Urinary bladder (tissue), 4 donors: ENCODE measurements around the gene CCDC174. TPM values are rescaled to one million over a fixed set of nuclear protein-coding genes. Genes with fewer than 3 reads are reported as not detected.
"Not testable (repeated sequence)": the region's sequence is repeated elsewhere in the genome, so short reads cannot be mapped to it uniquely, and the experiment has no call there.

Experiments used
- DNase-seq: peaks from one replicate; pipeline ENCODE4 v3.0.0-alpha.2; 2015; ENCODE audit errors: extremely low spot score
- H3K27ac ChIP-seq: one replicate; pipeline ENCODE4 v1.5.1; 2013; ENCODE audit warnings: low read depth, mild to moderate bottlenecking, moderate library complexity
- H3K36me3 ChIP-seq: one replicate; pipeline ENCODE4 v1.6.1; 2013; ENCODE audit warnings: mild to moderate bottlenecking, moderate library complexity; ENCODE audit not compliant: insufficient read depth
- H3K4me1 ChIP-seq: one replicate; pipeline ENCODE4 v1.6.1; 2013; ENCODE audit warnings: mild to moderate bottlenecking, moderate library complexity; ENCODE audit not compliant: insufficient read depth
- H3K4me3 ChIP-seq: one replicate; pipeline ENCODE4 v1.5.1; 2013; ENCODE audit warnings: low read depth, low read length
- WGBS: extraction: QIAGEN DNeasy Blood & Tissue Kit; methylation state at CpG from one replicate; pipeline ENCODE4 v1.1.7; 2013; 5-methylcytosine and 5-hydroxymethylcytosine counted together
- polyA plus RNA-seq: library from polyadenylated mRNA; stranded (reverse); fragments of 200-250 nt; gene quantifications from one replicate; pipeline ENCODE4 v1.2.3, GENCODE V29; 2013
- total RNA-seq: library from RNA; depleted of rRNA; stranded (reverse); fragments of >200 nt; gene quantifications from one replicate; pipeline ENCODE4 v1.2.3, GENCODE V29; 2014
- donor health status: healthy with polysubstance abuse.
- donor health status: healthy.

Gene CCDC174
- total RNA-seq = 21.3 TPM
- polyA plus RNA-seq = 13.7 TPM

- Histone ChIP-seq H3K4me1 (no peaks in the 10 kb centered on the region), H3K36me3 (no peaks in the 10 kb centered on the region), H3K27ac (peak within 1 kb of the TSS; percentile 80), H3K4me3 (peak within 1 kb of the TSS; percentile 66)
- under 1% methylated on average over 47 of the region's 47 CpGs for WGBS
- DNase-seq = peak; percentile 98
These were observed at the start of gene CCDC174 for GRCh38 chr3:14651440-14652251. TSS of gene CCDC174 (plus strand) at chr3:14651762. CDS start at chr3:14651837, 75 bp downstream.

- no peak overlapping the region for H3K27ac ChIP-seq
- WGBS = 2% methylated on average over 66 of the region's 66 CpGs
These were observed 49.4 kb upstream of the CCDC174 start for GRCh38 chr3:14602006-14602803.

GRCh38 chr3:14602804-14603644, 48.5 kb upstream of the CCDC174 start:
- H3K4me1 ChIP-seq = peaks cover 4% of the 10 kb centered on the region
- DNase-seq = no peak
- H3K27ac ChIP-seq = no peak overlapping the region
- no peaks in the 10 kb centered on the region for H3K36me3 ChIP-seq
- peak overlapping the region; percentile 41 for H3K4me3 ChIP-seq
- 4% methylated on average over 85 of the region's 85 CpGs for WGBS

More at GRCh38 chr3:14602006-14602803, 49.4 kb upstream of the CCDC174 start:
- DNase-seq = no peak
- peaks cover 4% of the 10 kb centered on the region for H3K4me1 ChIP-seq
- peak overlapping the region; percentile 41 for H3K4me3 ChIP-seq
- no peaks in the 10 kb centered on the region for H3K36me3 ChIP-seq

GRCh38 chr3:14605067-14605466, 46.5 kb upstream of the CCDC174 start:
- WGBS = 77% methylated on average over 5 of the region's 5 CpGs

GRCh38 chr3:14605744-14606143, 45.8 kb upstream of the CCDC174 start:
- H3K4me3 ChIP-seq = no peak overlapping the region
- WGBS = 63% methylated on average over 8 of the region's 8 CpGs
- no peak for DNase-seq
- H3K36me3 ChIP-seq = no peaks in the 10 kb centered on the region
- peaks cover 4% of the 10 kb centered on the region for H3K4me1 ChIP-seq
- H3K27ac ChIP-seq = no peak overlapping the region

More at GRCh38 chr3:14605067-14605466, 46.5 kb upstream of the CCDC174 start:
- H3K4me3 ChIP-seq = no peak overlapping the region
- H3K4me1 ChIP-seq = peaks cover 4% of the 10 kb centered on the region
- DNase-seq = no peak
- H3K27ac ChIP-seq = no peak overlapping the region
- H3K36me3 ChIP-seq = no peaks in the 10 kb centered on the region

GRCh38 chr3:14606669-14607339, 44.8 kb upstream of the CCDC174 start:
- WGBS = 55% methylated on average over 7 of the region's 7 CpGs
- DNase-seq = no peak
- Histone ChIP-seq H3K4me3 (no peak overlapping the region), H3K27ac (no peak overlapping the region), H3K4me1 (peaks cover 4% of the 10 kb centered on the region), H3K36me3 (no peaks in the 10 kb centered on the region)

GRCh38 chr3:14608298-14608697, 43.3 kb upstream of the CCDC174 start:
- no peak overlapping the region for H3K27ac ChIP-seq
- DNase-seq = no peak
- WGBS = 65% methylated on average over 3 of the region's 3 CpGs
- no peak overlapping the region for H3K4me3 ChIP-seq
- H3K36me3 ChIP-seq = no peaks in the 10 kb centered on the region
- H3K4me1 ChIP-seq = no peaks in the 10 kb centered on the region

GRCh38 chr3:14609058-14609457, 42.5 kb upstream of the CCDC174 start:
- DNase-seq, H3K36me3 ChIP-seq, H3K4me3 ChIP-seq, H3K27ac ChIP-seq, H3K4me1 ChIP-seq: not testable (repeated sequence)
- 90% methylated on average over 3 of the region's 3 CpGs for WGBS

GRCh38 chr3:14609506-14609905, 42.1 kb upstream of the CCDC174 start:
- no peak overlapping the region for H3K4me3 ChIP-seq
- H3K36me3 ChIP-seq = no peaks in the 10 kb centered on the region
- 68% methylated on average over 4 of the region's 4 CpGs for WGBS
- no peak for DNase-seq
- H3K4me1 ChIP-seq = no peaks in the 10 kb centered on the region
- no peak overlapping the region for H3K27ac ChIP-seq

- Histone ChIP-seq H3K4me1 (no peaks in the 10 kb centered on the region), H3K4me3 (no peak overlapping the region), H3K36me3 (no peaks in the 10 kb centered on the region), H3K27ac (no peak overlapping the region)
- DNase-seq = no peak
These were observed 41.6 kb upstream of the CCDC174 start for GRCh38 chr3:14609941-14610340.

- no peak for DNase-seq
- Histone ChIP-seq H3K4me3 (no peak overlapping the region), H3K36me3 (no peaks in the 10 kb centered on the region), H3K27ac (no peak overlapping the region), H3K4me1 (no peaks in the 10 kb centered on the region)
- 81% methylated on average over 1 of the region's 1 CpG for whole genome bisulfite sequencing
These were observed 37.4 kb upstream of the CCDC174 start for GRCh38 chr3:14614189-14614588.

GRCh38 chr3:14614862-14615261, 36.7 kb upstream of the CCDC174 start:
- Histone ChIP-seq H3K4me1 (no peaks in the 10 kb centered on the region), H3K36me3 (no peaks in the 10 kb centered on the region), H3K4me3 (no peak overlapping the region), H3K27ac (no peak overlapping the region)
- DNase-seq = no peak
